K562 (cell line): ENCODE data around the gene OGDH. TPM values are rescaled to one million over a fixed set of nuclear protein-coding genes. Genes with fewer than 3 reads are reported as not detected.

ENCODE experiments used
- ATAC-seq: fragments of 200-7000 bp; cut with Tn5 transposase; 3 replicates; pipeline ENCODE4 v1.9.1; 2020; ENCODE audit warnings: moderate library complexity
- BruUV-seq: library from RNA; stranded (reverse); fragments of 400-500 nt; replicated peaks from 2 replicates; lab custom pipeline; 2021; lab: Mats Ljungman, UMichigan
- CTCF ChIA-PET: fragments of 300-600 bp; formaldehyde crosslinking; extraction: SDS; loops from one replicate; lab custom pipeline; 2021; ENCODE audit warnings: low intra/inter-chr PET ratio; lab: Yijun Ruan, JAX
- POLR2A ChIA-PET: fragments of 300-600, 350-650 bp; sonication (Branson Sonifier 250); formaldehyde crosslinking; extraction: SDS; loops from one replicate; lab custom pipeline; 2021; ENCODE audit warnings: antibody characterized with exemption, inconsistent platforms; lab: Yijun Ruan, JAX
- DNase-seq, 4 experiments: peaks; one replicate each; pipeline versions ENCODE4 v3.0.0 to v3.0.0-alpha.2; 2011 to 2018; ENCODE audit warnings: low spot score in 3 of 4, mixed read lengths in 3 of 4; ENCODE audit errors: extremely low read depth in 1 of 4
- FAIRE-seq: peaks from 2 replicates; lab custom pipeline; 2011; peaks lifted over from hg19 to GRCh38; lab: Jason Lieb, UNC
- H2AFZ ChIP-seq: 2 replicates; pipeline ENCODE4 v1.6.0; 2011; ENCODE audit warnings: low read depth, low read length, control low read depth, inconsistent platforms
- H3K27ac ChIP-seq: fragments of 200-600 bp; 3 replicates; pipeline ENCODE4 v1.8.0; 2011; ENCODE audit warnings: low read depth, mild to moderate bottlenecking, control low read depth, inconsistent platforms, low read length, moderate library complexity, mixed read lengths; ENCODE audit errors: extremely low read depth
- H3K27me3 ChIP-seq, 2 experiments: fragments of 300-600 bp in 1 of 2; 2 replicates in 1 of 2; 3 replicates in 1 of 2; pipeline versions ENCODE4 v1.6.0 to v1.8.0; 2011; ENCODE audit warnings: inconsistent platforms in 2 of 2, low read length in 2 of 2, mild to moderate bottlenecking in 1 of 2, mixed read lengths in 1 of 2, moderate library complexity in 1 of 2; ENCODE audit not compliant: control insufficient read depth in 2 of 2, insufficient read depth in 2 of 2
- H3K36me3 ChIP-seq: fragments of 300-600 bp; 3 replicates; pipeline ENCODE4 v1.8.0; 2011; ENCODE audit warnings: mild to moderate bottlenecking, low read length, inconsistent platforms; ENCODE audit not compliant: control insufficient read depth, insufficient read depth
- H3K4me1 ChIP-seq, 2 experiments: fragments of 200-600 bp in 1 of 2; replicated peaks in 1 of 2; 2 replicates in 1 of 2; 3 replicates in 1 of 2; pipeline versions ENCODE4 v1.5.1 to v1.8.0; 2011; ENCODE audit warnings: inconsistent platforms in 2 of 2, low read length in 2 of 2, mild to moderate bottlenecking in 1 of 2, mixed read lengths in 1 of 2, moderate library complexity in 1 of 2; ENCODE audit not compliant: control insufficient read depth in 2 of 2, insufficient read depth in 2 of 2
- H3K4me2 ChIP-seq: 2 replicates; pipeline ENCODE4 v1.6.1; 2011; ENCODE audit warnings: low read length, control low read depth, inconsistent platforms, mixed read lengths; ENCODE audit not compliant: insufficient read depth
- H3K4me3 ChIP-seq: fragments of 200-600 bp; sonication (generic), shearing (Covaris generic); 2 replicates; pipeline ENCODE4 v1.5.1; 2016; ENCODE audit warnings: control low read depth, inconsistent platforms
- H3K79me2 ChIP-seq: fragments of 200-600 bp; 3 replicates; pipeline ENCODE4 v1.8.0; 2011; ENCODE audit warnings: low read length, inconsistent platforms; ENCODE audit not compliant: control insufficient read depth, insufficient read depth
- H3K9ac ChIP-seq, 2 experiments: 2 replicates each; pipeline versions ENCODE4 v1.6.0 to v1.6.1; 2011; ENCODE audit warnings: low read depth in 2 of 2, low read length in 2 of 2, control low read depth in 1 of 2, inconsistent platforms in 1 of 2, mild to moderate bottlenecking in 1 of 2, mixed read lengths in 1 of 2; ENCODE audit not compliant: insufficient read depth in 1 of 2
- H3K9me1 ChIP-seq: one replicate; pipeline ENCODE4 v1.6.0; 2011; ENCODE audit warnings: inconsistent platforms, mild to moderate bottlenecking, low read length, moderate library complexity; ENCODE audit not compliant: control insufficient read depth, insufficient read depth
- H3K9me3 ChIP-seq: replicated peaks from 2 replicates; pipeline ENCODE4 v1.5.1; 2011; ENCODE audit warnings: low read depth, low read length, inconsistent platforms; ENCODE audit not compliant: control insufficient read depth, insufficient read depth
- H4K20me1 ChIP-seq: replicated peaks from 2 replicates; pipeline ENCODE4 v1.6.1; 2011; ENCODE audit warnings: low read length, inconsistent platforms, mixed read lengths; ENCODE audit not compliant: control insufficient read depth, insufficient read depth
- ARNT ChIP-seq, 2 experiments: fragments of 450-650 bp; IDR thresholded peaks; 2 replicates each; pipeline ENCODE4 v1.6.1; 2016; ENCODE audit warnings: mild to moderate bottlenecking in 1 of 2
- CBFA2T3 ChIP-seq: fragments of 450-650 bp; IDR thresholded peaks from 2 replicates; pipeline ENCODE4 v1.6.1; 2017
- CREM ChIP-seq: IDR thresholded peaks from 2 replicates; pipeline ENCODE4 v1.6.1; 2014; ENCODE audit warnings: antibody characterized with exemption, low read depth
- CTBP1 ChIP-seq: fragments of 450-650 bp; IDR thresholded peaks from 2 replicates; pipeline ENCODE4 v1.6.1; 2016; ENCODE audit warnings: borderline replicate concordance
- DACH1 ChIP-seq: fragments of 450-650 bp; IDR thresholded peaks from 2 replicates; pipeline ENCODE4 v1.6.1; 2018; ENCODE audit not compliant: partially characterized antibody
- EGR1 ChIP-seq: fragments of 450-650 bp; conservative IDR thresholded peaks from 2 replicates; pipeline ENCODE4 v1.6.1; 2017; ENCODE audit warnings: mild to moderate bottlenecking
- FOXJ2 ChIP-seq: fragments of 200-800 bp; sonication (Bioruptor generic); IDR thresholded peaks from 2 replicates; pipeline ENCODE4 v1.6.1; 2016; ENCODE audit warnings: missing genetic modification characterization, missing compliant biosample characterization
- JUND ChIP-seq, 2 experiments: IDR thresholded peaks; 2 replicates in 1 of 2; 3 replicates in 1 of 2; pipeline ENCODE4 v1.6.1; 2011; ENCODE audit warnings: borderline replicate concordance in 2 of 2, low read depth in 2 of 2, low read length in 2 of 2, improper control_type of control experiment in 1 of 2, missing biosample characterization in 1 of 2, missing genetic modification characterization in 1 of 2, missing genetic modification reagents in 1 of 2
- MEIS2 ChIP-seq: fragments of 450-650 bp; IDR thresholded peaks from 2 replicates; pipeline ENCODE4 v1.6.1; 2014; ENCODE audit warnings: mild to moderate bottlenecking; ENCODE audit not compliant: partially characterized antibody
- RBM39 ChIP-seq: fragments of 200-400 bp; formaldehyde crosslinking; optimal IDR thresholded peaks from 2 replicates; pipeline ENCODE3; 2018; ENCODE audit warnings: low read depth, low read length
- TEAD1 ChIP-seq, 2 experiments: fragments of 450-650 bp in 1 of 2; sonication (generic) in 1 of 2; formaldehyde crosslinking; IDR thresholded peaks; 2 replicates each; pipeline versions ENCODE4 v1.4.0 to v1.8.0; 2020 to 2022; ENCODE audit warnings: mild to moderate bottlenecking in 2 of 2, missing genetic modification reagents in 1 of 2
- ZKSCAN8 ChIP-seq: fragments of 200-800 bp; sonication (Bioruptor generic); IDR thresholded peaks from 2 replicates; pipeline ENCODE4 v1.6.1; 2016; ENCODE audit warnings: missing genetic modification characterization, missing compliant biosample characterization
- ZNF184 ChIP-seq: sonication (generic); formaldehyde crosslinking; IDR thresholded peaks from 2 replicates; pipeline ENCODE4 v1.5.0; 2020; ENCODE audit warnings: missing genetic modification reagents
- ZNF589 ChIP-seq: fragments of 200-800 bp; sonication (Bioruptor generic); IDR thresholded peaks from 2 replicates; pipeline ENCODE4 v1.6.1; 2016; ENCODE audit warnings: low read depth, missing genetic modification characterization, missing compliant biosample characterization
- ZNF766 ChIP-seq: fragments of 200-800 bp; sonication (Bioruptor generic); conservative IDR thresholded peaks from 2 replicates; pipeline ENCODE4 v1.6.1; 2016; ENCODE audit warnings: missing genetic modification characterization, missing compliant biosample characterization
- WGBS: fragments of 100-300 bp; shearing (Covaris generic); methylation state at CpG from one replicate; pipeline ENCODE4 v1.1.6; 2016; ENCODE audit warnings: low coverage, mixed read lengths; ENCODE audit not compliant: insufficient coverage; ENCODE audit errors: missing lambda C conversion rate; 5-methylcytosine and 5-hydroxymethylcytosine counted together
- in situ Hi-C: fragments of 300-500 bp; cut with MboI; formaldehyde crosslinking; loops from 4 replicates; pipeline ENCODE4 v1.15.0; 2018; ENCODE audit warnings: inconsistent platforms, mixed read lengths
- intact Hi-C: fragments of 100-400 bp; cut with micrococcal nuclease; formaldehyde crosslinking; loops from 2 replicates; pipeline ENCODE4 v1.14.2; 2022
- polyA plus RNA-seq, 8 experiments: library from polyadenylated mRNA; depleted of rRNA in 4 of 8; stranded (reverse) in 5 of 8; unstranded in 3 of 8; fragments of >200 nt; fragmentation: Nextera tagmentation in 2 of 8; fragmentation: Illumina TruSeq in 1 of 8; extraction: Ambion mirVana in 2 of 8; extraction: Trizol in 1 of 8; gene quantifications; 2 replicates each; pipeline versions ENCODE4 v1.2.1 to v1.2.3, GENCODE V29; 2011 to 2014; ENCODE audit warnings: inconsistent platforms in 1 of 8, missing spikeins in 1 of 8
- total RNA-seq, 7 experiments: library from RNA; depleted of rRNA in 6 of 7; stranded (reverse); fragments of >200 nt in 6 of 7; fragmentation: Illumina TruSeq in 2 of 7; extraction: Trizol in 2 of 7; gene quantifications; 2 replicates each; pipeline versions ENCODE4 v1.2.1 to v1.2.3, GENCODE V29; 2011 to 2021; ENCODE audit warnings: low replicate concordance in 1 of 7
- TF ChIP-seq, protein P1 (sequence below), 2 experiments: fragments of 450-650 bp in 1 of 2; sonication (generic) in 1 of 2; formaldehyde crosslinking in 1 of 2; IDR thresholded peaks in 1 of 2; conservative IDR thresholded peaks in 1 of 2; 2 replicates each; pipeline versions ENCODE4 v1.6.1 to v1.8.1; 2016 to 2023; ENCODE audit warnings: mild to moderate bottlenecking in 2 of 2, moderate library complexity in 2 of 2, inconsistent platforms in 1 of 2, missing genetic modification reagents in 1 of 2
- TF ChIP-seq, protein P2 (sequence below): fragments of 450-650 bp; formaldehyde crosslinking; IDR thresholded peaks from 2 replicates; pipeline ENCODE4 v1.4.0; 2022; ENCODE audit warnings: missing genetic modification characterization

The OGDH gene
- total and polyA plus RNA-seq, 9 of the 15 experiments (the other 6 are each of a cell fraction or from before 2014, with no cell fraction given) = 3.1 to 80.3 (median 23.5) TPM

DNA sequence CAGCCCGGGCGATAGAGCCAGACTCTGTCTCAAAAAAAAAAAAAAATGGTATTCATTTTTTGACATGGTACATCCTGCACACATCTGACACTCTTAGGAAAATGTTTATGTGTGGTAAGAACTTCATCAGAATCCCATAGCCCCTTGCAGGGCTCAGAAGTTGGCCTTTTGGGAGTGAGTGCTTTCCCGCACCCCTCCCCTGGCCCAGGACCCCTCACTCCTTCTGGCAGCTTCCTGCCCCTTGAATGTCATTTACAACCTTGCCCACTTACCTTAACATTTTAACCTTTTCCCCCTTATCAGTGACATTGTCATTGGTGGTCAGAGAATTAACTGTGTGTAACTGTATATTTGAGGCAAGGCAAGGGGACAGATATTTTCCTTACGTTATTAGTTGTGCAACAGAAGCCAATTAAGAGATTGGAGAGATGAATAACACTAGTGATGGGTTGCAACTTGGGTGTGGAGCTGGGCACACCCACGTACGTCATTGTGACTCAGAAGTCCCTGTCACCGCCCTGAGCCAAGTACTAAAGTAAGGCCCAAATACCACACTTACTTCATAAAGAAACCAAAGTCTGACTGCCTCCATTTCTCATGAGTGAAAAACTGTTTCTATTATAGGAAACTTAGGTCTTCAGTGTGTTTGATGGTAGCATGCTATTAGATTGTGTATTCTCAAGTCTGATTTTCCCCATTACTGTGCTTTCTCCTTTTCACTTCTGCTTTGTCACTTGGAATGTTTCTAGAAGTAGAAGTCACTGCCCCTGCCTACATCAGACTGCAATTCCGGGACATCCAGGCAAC is 31.6 kb downstream of the OGDH start:
- ChIA-PET POLR2A (interaction anchor here (0.5 to 3.8 kb wide), 6 partner anchors 12 to 34 kb away, joined by 3 to 15 read pairs (median 3); partner anchors contain the start of gene OGDH), CTCF (no interaction called here)
- Histone ChIP-seq H3K27me3 (no peaks in the 10 kb centered on the region), H3K27ac (peak overlapping the region; percentile 84), H3K36me3 (peaks cover 38% of the 10 kb centered on the region; the same call in 2 of the 3 replicates), H3K4me3 (no peak overlapping the region), H4K20me1 (peaks cover 6% of the 10 kb centered on the region; the same call in 1 of the 2 replicates), H3K79me2 (peaks cover 47% of the 10 kb centered on the region), H3K9ac (peak overlapping the region; percentile 29 to 69; a peak in 3 of 4 replicates), H2AFZ (0 out of 2 replicates have a peak overlapping the region, but pooled peaks have one; percentile 7), H3K9me3 (no peaks in the 10 kb centered on the region), H3K4me2 (peak overlapping the region; percentile 78; the same call in 1 of the 2 replicates), H3K9me1 (peaks cover 11% of the 10 kb centered on the region), H3K4me1 (peaks cover 42 to 55% of the 10 kb centered on the region in 2 experiments)
- intact Hi-C loops = loop anchor here (2.0 to 5.0 kb wide), 2 partner anchors 31 to 51 kb away; partner anchors contain the start of gene OGDH
- peak; percentile 33 for ATAC-seq
- peak; percentile 82 for FAIRE-seq
- 31% methylated on average over 8 of the region's 8 CpGs for WGBS
- DNase-seq = peak; percentile 39 to 70 (median 48)
- BruUV-seq = no TSS peak
- in situ Hi-C loops = no loop called here
- TF ChIP-seq ZNF766 (CRISPR knock-in tag) (peak; percentile 45), MEIS2 (peak; percentile 29), FOXJ2 (0 out of 2 replicates have a peak, but pooled peaks have one; percentile 25), EGR1 (peak; percentile 56), CTBP1 (peak; percentile 26; the same call in 1 of the 2 replicates), CREM (peak; percentile 88), ZNF589 (CRISPR knock-in tag) (peak; percentile 48), ARNT (IDR thresholded peaks at IDR 0.05) (no peak), RBM39 (no peak), JUND (IDR thresholded peaks at IDR 0.05; ENCODE audit: borderline replicate concordance, low read depth, low read length) (peak; percentile 76; the same call in 1 of the 2 replicates), JUND (tag; IDR thresholded peaks at IDR 0.05; ENCODE audit: borderline replicate concordance, low read depth, low read length) (peak; percentile 59; the same call in 2 of the 3 replicates), ZKSCAN8 (CRISPR knock-in tag) (peak; percentile 56; the same call in 1 of the 2 replicates), TEAD1 (CRISPR knock-in tag; IDR thresholded peaks at IDR 0.05) (no peak), CBFA2T3 (peak; percentile 7; the same call in 1 of the 2 replicates), DACH1 (peak; percentile 57), ZNF184 (CRISPR knock-in tag) (peak; percentile 79; the same call in 1 of the 2 replicates)
- TF ChIP-seq, protein P1, sequence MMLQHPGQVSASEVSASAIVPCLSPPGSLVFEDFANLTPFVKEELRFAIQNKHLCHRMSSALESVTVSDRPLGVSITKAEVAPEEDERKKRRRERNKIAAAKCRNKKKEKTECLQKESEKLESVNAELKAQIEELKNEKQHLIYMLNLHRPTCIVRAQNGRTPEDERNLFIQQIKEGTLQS (IDR thresholded peaks at IDR 0.05) = peak; percentile 66
- TF ChIP-seq, protein P1 (CRISPR knock-in tag; conservative IDR thresholded peaks at IDR 0.05) = no peak
- TF ChIP-seq, protein P2, sequence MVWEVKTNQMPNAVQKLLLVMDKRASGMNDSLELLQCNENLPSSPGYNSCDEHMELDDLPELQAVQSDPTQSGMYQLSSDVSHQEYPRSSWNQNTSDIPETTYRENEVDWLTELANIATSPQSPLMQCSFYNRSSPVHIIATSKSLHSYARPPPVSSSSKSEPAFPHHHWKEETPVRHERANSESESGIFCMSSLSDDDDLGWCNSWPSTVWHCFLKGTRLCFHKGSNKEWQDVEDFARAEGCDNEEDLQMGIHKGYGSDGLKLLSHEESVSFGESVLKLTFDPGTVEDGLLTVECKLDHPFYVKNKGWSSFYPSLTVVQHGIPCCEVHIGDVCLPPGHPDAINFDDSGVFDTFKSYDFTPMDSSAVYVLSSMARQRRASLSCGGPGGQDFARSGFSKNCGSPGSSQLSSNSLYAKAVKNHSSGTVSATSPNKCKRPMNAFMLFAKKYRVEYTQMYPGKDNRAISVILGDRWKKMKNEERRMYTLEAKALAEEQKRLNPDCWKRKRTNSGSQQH = no peak
